B cell (primary cell): Measurements from ENCODE around the gene THY1. TPM values are rescaled to one million over a fixed set of nuclear protein-coding genes. Genes with fewer than 3 reads are reported as not detected.

Experiments
- polyA plus RNA-seq: library from polyadenylated mRNA; depleted of rRNA; stranded (reverse); fragments of >200 nt; gene quantifications from 2 replicates; pipeline ENCODE4 v1.2.3, GENCODE V29; 2012
- small RNA-seq: library from RNA; depleted of rRNA; stranded (forward); fragments of <200 nt; gene quantifications from one replicate; pipeline ENCODE3, GENCODE V24; 2012; ENCODE audit warnings: low replicate concordance, low read depth; ENCODE audit not compliant: insufficient read length
- total RNA-seq, 2 donors: library from RNA; stranded (reverse); fragments of 120-200 nt in 1 of 2; gene quantifications; 1 replicate in 1 of 2; 2 replicates in 1 of 2; pipeline versions ENCODE4 v1.2.3 to v1.2.4, GENCODE V29; 2013 to 2022

THY1 gene
- total and polyA plus RNA-seq, 2 donors (not counting 1 experiment from before 2014, with no cell fraction given) = not detected

Small RNA genes within 50 kb of the gene (small RNA-seq; reads per million reads assigned to genes)
- not detected for gene AP003396.4

Other genes starting within 250 kb of the THY1 start
- gene NHERF4, start 237.7 kb downstream of the THY1 start, total RNA-seq = 0.22 and 0.76 TPM in 2 replicates
- gene NHERF4, start 237.7 kb downstream of the THY1 start, polyA plus RNA-seq = 0.61 TPM in 1 of 2 replicates, not detected in the other
- 35.2 and 38.7 TPM in 2 replicates for gene CBL, start 216.8 kb downstream of the THY1 start, total RNA-seq
- 11.7 and 12.5 TPM in 2 replicates for gene CBL, start 216.8 kb downstream of the THY1 start, polyA plus RNA-seq
- gene MCAM, start 106.0 kb downstream of the THY1 start, total RNA-seq = 0.29 and 0.42 TPM in 2 replicates
- 1.1 and 1.4 TPM in 2 replicates for gene MCAM, start 106.0 kb downstream of the THY1 start, polyA plus RNA-seq
- 21.3 and 21.8 TPM in 2 replicates for gene RNF26, start 88.6 kb downstream of the THY1 start, total RNA-seq
- gene RNF26, start 88.6 kb downstream of the THY1 start, polyA plus RNA-seq = 11.6 and 15.5 TPM in 2 replicates
- not detected in 2 replicates for gene C1QTNF5, start 82.3 kb downstream of the THY1 start, total RNA-seq
- gene C1QTNF5, start 82.3 kb downstream of the THY1 start, polyA plus RNA-seq = not detected in 2 replicates
- not detected in 2 replicates for gene MFRP, start 76.5 kb downstream of the THY1 start, total RNA-seq
- gene MFRP, start 76.5 kb downstream of the THY1 start, polyA plus RNA-seq = not detected in 2 replicates
- not detected in 2 replicates for gene USP2, start 41.5 kb downstream of the THY1 start, total RNA-seq
- gene USP2, start 41.5 kb downstream of the THY1 start, polyA plus RNA-seq = 0.09 and 0.40 TPM in 2 replicates